SK-N-SH (cell line): ENCODE data around the gene GDPD5. TPM values are rescaled to one million over a fixed set of nuclear protein-coding genes. Genes with fewer than 3 reads are reported as not detected.

Experiments used
- CTCF ChIA-PET: fragments of 300-600, 350-600 bp; formaldehyde crosslinking; extraction: SDS; loops from one replicate; lab custom pipeline; 2021; lab: Yijun Ruan, JAX
- POLR2A ChIA-PET: fragments of 350-600 bp; sonication (Branson Sonifier 250); formaldehyde crosslinking; extraction: SDS; loops from one replicate; lab custom pipeline; 2020; ENCODE audit warnings: antibody characterized with exemption, inconsistent platforms; lab: Yijun Ruan, JAX
- DNase-seq: peaks from one replicate; pipeline ENCODE4 v3.0.0; 2012
- H2AFZ ChIP-seq: fragments of 200-600 bp; sonication (generic); 2 replicates; pipeline ENCODE4 v1.8.1; 2016; ENCODE audit warnings: antibody characterized with exemption, mild to moderate bottlenecking, low read depth
- H3F3A ChIP-seq: fragments of 200-600 bp; sonication (generic); replicated peaks from 2 replicates; pipeline ENCODE3; 2016; ENCODE audit warnings: antibody characterized with exemption, mild to moderate bottlenecking; ENCODE audit not compliant: insufficient read depth
- H3K27ac ChIP-seq, 2 experiments: fragments of 200-500 bp in 1 of 2; fragments of 200-600 bp in 1 of 2; sonication (Bioruptor generic) in 1 of 2; sonication (generic), shearing (Covaris generic) in 1 of 2; 2 replicates each; pipeline versions ENCODE4 v1.5.1 to v1.6.1; 2014 to 2016; ENCODE audit warnings: low read depth in 2 of 2, inconsistent platforms in 1 of 2, low read length in 1 of 2, mild to moderate bottlenecking in 1 of 2, mixed read lengths in 1 of 2
- H3K27me3 ChIP-seq: fragments of 200-600 bp; sonication (generic), shearing (Covaris generic); 2 replicates; pipeline ENCODE4 v1.6.1; 2016; ENCODE audit warnings: mixed run types; ENCODE audit not compliant: insufficient read depth
- H3K36me3 ChIP-seq, 2 experiments: fragments of 200-500 bp in 1 of 2; fragments of 200-600 bp in 1 of 2; sonication (Bioruptor generic) in 1 of 2; sonication (generic) in 1 of 2; replicated peaks in 1 of 2; 2 replicates each; pipeline versions ENCODE3 to v1.5.1; 2014 to 2016; ENCODE audit warnings: low read length in 1 of 2, mild to moderate bottlenecking in 1 of 2; ENCODE audit not compliant: insufficient read depth in 2 of 2, control insufficient read depth in 1 of 2
- H3K4me1 ChIP-seq, 2 experiments: fragments of 200-500 bp in 1 of 2; fragments of 200-600 bp in 1 of 2; sonication (Bioruptor generic) in 1 of 2; sonication (generic), shearing (Covaris generic) in 1 of 2; 2 replicates each; pipeline versions ENCODE4 v1.5.1 to v1.6.1; 2014 to 2016; ENCODE audit warnings: low read depth in 1 of 2, low read length in 1 of 2, mixed run types in 1 of 2; ENCODE audit not compliant: insufficient read depth in 2 of 2, control insufficient read depth in 1 of 2
- H3K4me2 ChIP-seq: fragments of 200-600 bp; sonication (generic), shearing (Covaris generic); 2 replicates; pipeline ENCODE4 v1.6.1; 2017; ENCODE audit warnings: mixed run types
- H3K4me3 ChIP-seq, 2 experiments: fragments of 200-500 bp in 1 of 2; fragments of 200-600 bp in 1 of 2; sonication (Bioruptor generic) in 1 of 2; sonication (generic), shearing (Covaris generic) in 1 of 2; 2 replicates each; pipeline versions ENCODE4 v1.5.1 to v1.8.1; 2014 to 2016; ENCODE audit warnings: low read depth in 2 of 2, inconsistent platforms in 1 of 2, low read length in 1 of 2, mild to moderate bottlenecking in 1 of 2, mixed read lengths in 1 of 2, moderate library complexity in 1 of 2
- H3K79me2 ChIP-seq: fragments of 200-600 bp; sonication (generic); 2 replicates; pipeline ENCODE4 v1.8.1; 2017; ENCODE audit warnings: mild to moderate bottlenecking; ENCODE audit not compliant: insufficient read depth
- H3K9ac ChIP-seq: fragments of 200-600 bp; sonication (generic); 2 replicates; pipeline ENCODE4 v1.6.1; 2017; ENCODE audit warnings: mixed run types
- H3K9me2 ChIP-seq: fragments of 200-600 bp; sonication (generic); 2 replicates; pipeline ENCODE4 v1.6.1; 2017; ENCODE audit warnings: mixed run types
- H3K9me3 ChIP-seq: fragments of 200-600 bp; sonication (generic); 2 replicates; pipeline ENCODE4 v1.6.1; 2017; ENCODE audit warnings: mixed run types, mild to moderate bottlenecking, moderate library complexity
- H4K20me1 ChIP-seq: fragments of 200-600 bp; sonication (generic); 2 replicates; pipeline ENCODE4 v1.6.1; 2017; ENCODE audit warnings: mild to moderate bottlenecking, mixed run types; ENCODE audit not compliant: insufficient read depth
- CHD2 ChIP-seq: fragments of 150-350 bp; IDR thresholded peaks from 2 replicates; pipeline ENCODE4 v1.6.1; 2018; ENCODE audit warnings: low read length; ENCODE audit not compliant: partially characterized antibody
- CTCF ChIP-seq: fragments of 200-600 bp; sonication (generic); IDR thresholded peaks from 2 replicates; pipeline ENCODE4 v1.6.1; 2017; ENCODE audit warnings: antibody characterized with exemption, mild to moderate bottlenecking, moderate library complexity
- EZH2phosphoT487 ChIP-seq: fragments of 200-600 bp; sonication (generic); IDR thresholded peaks from 2 replicates; pipeline ENCODE4 v1.6.1; 2017; ENCODE audit warnings: low read depth, mixed run types, mild to moderate bottlenecking, antibody characterized with exemption, moderate library complexity, borderline replicate concordance
- FOSL2 ChIP-seq: IDR thresholded peaks from 2 replicates; pipeline ENCODE4 v1.4.0; 2012; ENCODE audit warnings: low read depth, mild to moderate bottlenecking, moderate library complexity, borderline replicate concordance
- JUND ChIP-seq: IDR thresholded peaks from 2 replicates; pipeline ENCODE4 v1.4.0; 2012
- MAX ChIP-seq: IDR thresholded peaks from 2 replicates; pipeline ENCODE4 v1.4.0; 2012; ENCODE audit warnings: low read depth
- MEF2A ChIP-seq: IDR thresholded peaks from 2 replicates; pipeline ENCODE4 v1.4.0; 2012; ENCODE audit warnings: low read depth, borderline replicate concordance
- MXI1 ChIP-seq: IDR thresholded peaks from 2 replicates; pipeline ENCODE4 v1.6.1; 2012; ENCODE audit warnings: mild to moderate bottlenecking, low read depth, low read length, improper control_type of control experiment
- NFIC ChIP-seq: IDR thresholded peaks from 2 replicates; pipeline ENCODE4 v1.4.0; 2012; ENCODE audit warnings: borderline replicate concordance
- PBX3 ChIP-seq: IDR thresholded peaks from 2 replicates; pipeline ENCODE4; 2012
- POLR2AphosphoS5 ChIP-seq: IDR thresholded peaks from 2 replicates; pipeline ENCODE4 v1.6.1; 2012; ENCODE audit warnings: low read depth, low read length
- RAD21 ChIP-seq: IDR thresholded peaks from 2 replicates; pipeline ENCODE4 v1.6.1; 2012; ENCODE audit warnings: mild to moderate bottlenecking, low read length
- RFX5 ChIP-seq: IDR thresholded peaks from 2 replicates; pipeline ENCODE4 v1.6.1; 2012; ENCODE audit warnings: mild to moderate bottlenecking, improper control_type of control experiment, low read length
- SMC3 ChIP-seq: IDR thresholded peaks from 2 replicates; pipeline ENCODE4 v1.6.1; 2012; ENCODE audit warnings: low read depth, low read length, improper control_type of control experiment
- TEAD4 ChIP-seq: IDR thresholded peaks from 2 replicates; pipeline ENCODE4 v1.4.0; 2012; ENCODE audit warnings: mild to moderate bottlenecking, borderline replicate concordance; ENCODE audit not compliant: insufficient read depth
- USF1 ChIP-seq: IDR thresholded peaks from 2 replicates; pipeline ENCODE4 v1.4.0; 2012; ENCODE audit warnings: low read depth, borderline replicate concordance
- WGBS: methylation state at CpG from one replicate; pipeline ENCODE4 v1.1.6; 2017; ENCODE audit warnings: low lambda C conversion rate; 5-methylcytosine and 5-hydroxymethylcytosine counted together
- polyA plus RNA-seq, 3 experiments: library from polyadenylated mRNA; depleted of rRNA; stranded (reverse); fragments of >200 nt; gene quantifications; 2 replicates each; pipeline ENCODE4 v1.2.3, GENCODE V29; 2012

Gene GDPD5
- 1.6 and 2.2 TPM in 2 replicates for polyA plus RNA-seq (2012; rRNA removed)
- 0.55 and 0.97 TPM in 2 replicates for polyA plus RNA-seq (2012; cell fraction: cytosol; rRNA removed)
- polyA plus RNA-seq (2012; cell fraction: nucleus; rRNA removed), result 5.5 and 7.6 TPM in 2 replicates

GRCh38 chr11:75525433-75526191, at the start of gene GDPD5:
TSS of gene GDPD5 (minus strand) at chr11:75525941. CDS start at chr11:75477735, 48,206 bp downstream.
- H3K4me2 ChIP-seq, result peak within 1 kb of the TSS; percentile 98
- CTCF ChIA-PET, result interaction anchor here (0.7 to 15.4 kb wide), 22 partner anchors 9 to 216 kb away, joined by 3 to 275 read pairs (median 3); no protein-coding TSS in a partner anchor
- H3K9ac ChIP-seq, result peak within 1 kb of the TSS; percentile 74
- H4K20me1 ChIP-seq, result no peaks in the 10 kb centered on the region
- no peaks in the 10 kb centered on the region for H3K9me3 ChIP-seq
- peak within 1 kb of the TSS; percentile 82 for H2AFZ ChIP-seq
- under 1% methylated on average over 21 of the region's 99 CpGs for whole genome bisulfite sequencing
- no peaks in the 10 kb centered on the region for H3F3A ChIP-seq
- no peaks in the 10 kb centered on the region for H3K27me3 ChIP-seq
- H3K36me3 ChIP-seq, result no peaks in the 10 kb centered on the region
- POLR2A ChIA-PET, result interaction anchor here (0.6 to 2.5 kb wide), 7 partner anchors 15 to 143 kb away, joined by 3 to 6 read pairs (median 3); partner anchors contain the start of genes MAP6 and SERPINH1
- peaks cover 0 to 27% of the 10 kb centered on the region in 2 experiments; a peak in 1 of 4 replicates for H3K4me1 ChIP-seq
- H3K4me3 ChIP-seq, result peak within 1 kb of the TSS; percentile 70 to 73
- peak within 1 kb of the TSS in 1 of 2 experiments; percentile 60; a peak in 1 of 4 replicates for H3K27ac ChIP-seq
- no peaks in the 10 kb centered on the region for H3K9me2 ChIP-seq
- peak; percentile 99 for DNase-seq
- peak; percentile 44 for TF ChIP-seq RAD21
- TF ChIP-seq USF1, result no peak
- TF ChIP-seq SMC3, result peak; percentile 52
- peak; percentile 48 for TF ChIP-seq MAX
- peak; percentile 53 for TF ChIP-seq CTCF
- TF ChIP-seq MXI1, result peak; percentile 84
- TF ChIP-seq POLR2AphosphoS5, result peak; percentile 52; the same call in 1 of the 2 replicates
- no peak for TF ChIP-seq NFIC
- TF ChIP-seq CHD2, result peak; percentile 37
- no peaks in the 10 kb centered on the region for H3K79me2 ChIP-seq

GRCh38 chr11:75574698-75575602, 49.2 kb upstream of the GDPD5 start:
- DNase-seq, result peak; percentile 46
- Histone ChIP-seq H3K4me1 (peaks cover 0 to 5% of the 10 kb centered on the region in 2 experiments; a peak in 1 of 4 replicates), H3K79me2 (no peaks in the 10 kb centered on the region), H3K9me3 (no peaks in the 10 kb centered on the region), H3K27me3 (no peaks in the 10 kb centered on the region), H3K27ac (no peak overlapping the region), H3K4me3 (no peak overlapping the region), H2AFZ (no peak overlapping the region), H4K20me1 (peaks cover 5% of the 10 kb centered on the region; the same call in 1 of the 2 replicates), H3F3A (peaks cover 18% of the 10 kb centered on the region), H3K9me2 (no peaks in the 10 kb centered on the region), H3K9ac (no peak overlapping the region), H3K36me3 (peaks cover 25 to 42% of the 10 kb centered on the region in 2 experiments), H3K4me2 (no peak overlapping the region)
- POLR2A ChIA-PET, result interaction anchor here (0.9 to 4.3 kb wide), 5 partner anchors 8 to 21 kb away, joined by 4 to 21 read pairs (median 7); partner anchors contain the start of gene SERPINH1
- CTCF ChIA-PET, result interaction anchor here (0.7 to 4.8 kb wide), 10 partner anchors 9 to 131 kb away, joined by 3 to 41 read pairs (median 6); partner anchors contain the start of gene SERPINH1
- 79% methylated on average over 9 of the region's 12 CpGs for WGBS
- no peak for TF ChIP-seq RFX5
- TF ChIP-seq MEF2A, result no peak
- TF ChIP-seq JUND, result no peak
- peak; percentile 43 for TF ChIP-seq CTCF
- no peak for TF ChIP-seq TEAD4
- TF ChIP-seq RAD21, result peak; percentile 44
- TF ChIP-seq PBX3, result no peak
- TF ChIP-seq FOSL2, result no peak
- TF ChIP-seq EZH2phosphoT487, result no peak
- no peak for TF ChIP-seq NFIC
